Activated naive CD4-positive, alpha-beta T cell treated with anti-CD3 and anti-CD28 coated beads for 36 hours (primary cell): ENCODE data around the gene CHCHD5. TPM values are rescaled to one million over a fixed set of nuclear protein-coding genes. Genes with fewer than 3 reads are reported as not detected.
"Not testable (repeated sequence)": the region's sequence is repeated elsewhere in the genome, so short reads cannot be mapped to it uniquely, and the experiment has no call there.

ENCODE experiments used
- CTCF ChIA-PET: fragments of 350-600 bp; sonication (Branson Sonifier 250); formaldehyde crosslinking; loops from one replicate; lab custom pipeline; 2021; ENCODE audit warnings: antibody characterized with exemption; lab: Charles Lee
- DNase-seq: peaks from one replicate; pipeline ENCODE4 v3.0.0-alpha.2; 2020
- H3K27ac Mint-ChIP-seq: one replicate; pipeline ENCODE4 v1.8.0; 2021; ENCODE audit warnings: mild to moderate bottlenecking, mixed read lengths
- H3K27me3 Mint-ChIP-seq: one replicate; pipeline ENCODE4 v1.8.0; 2021; ENCODE audit warnings: low read depth, mixed read lengths
- H3K36me3 Mint-ChIP-seq: one replicate; pipeline ENCODE4 v1.8.0; 2021; ENCODE audit warnings: low read depth, mixed read lengths
- H3K4me1 Mint-ChIP-seq: one replicate; pipeline ENCODE4 v1.8.0; 2021; ENCODE audit warnings: low read depth, mixed read lengths
- H3K4me3 Mint-ChIP-seq: one replicate; pipeline ENCODE4 v1.8.0; 2021; ENCODE audit warnings: mild to moderate bottlenecking, moderate library complexity, mixed read lengths
- H3K9me3 Mint-ChIP-seq: one replicate; pipeline ENCODE4 v1.8.0; 2021; ENCODE audit warnings: mixed read lengths
- intact Hi-C: fragments of 100-400 bp; cut with micrococcal nuclease; formaldehyde crosslinking; loops from one replicate; pipeline ENCODE4 v1.15.1; 2023
- total RNA-seq, 2 experiments: library from RNA; stranded (reverse); gene quantifications; one replicate each; pipeline ENCODE4 v1.2.3, GENCODE V29; 2021

Gene CHCHD5
- 10 to 100 TPM; 40.3 to 43.5 TPM for total RNA-seq

- Mint-ChIP-seq H3K4me3 (peak within 1 kb of the TSS; percentile 98), H3K27ac (peak within 1 kb of the TSS; percentile 96), H3K27me3 (no peaks in the 10 kb centered on the region), H3K36me3 (peaks cover 11% of the 10 kb centered on the region), H3K4me1 (peaks cover 26% of the 10 kb centered on the region), H3K9me3 (no peaks in the 10 kb centered on the region)
- intact Hi-C loops: loop anchor here (1.0 to 2.0 kb wide), 10 partner anchors 40 to 700 kb away; partner anchors contain the start of genes ANAPC1, POLR1B, SLC20A1 and TMEM87B
- CTCF ChIA-PET: interaction anchor here (0.6 to 2.9 kb wide), 10 partner anchors 15 to 521 kb away, joined by 3 to 23 read pairs (median 3); no protein-coding TSS in a partner anchor
- peak; percentile 96 for DNase-seq
Measured at GRCh38 chr2:112584134-112584890, at the start of gene CHCHD5. Gene CHCHD5, plus strand, starts transcription at chr2:112584609. Its CDS starts 39 bp downstream, at chr2:112584648.

- H3K36me3 Mint-ChIP-seq: peaks cover 15% of the 10 kb centered on the region
- H3K4me3 Mint-ChIP-seq: no peak overlapping the region
- H3K4me1 Mint-ChIP-seq: no peaks in the 10 kb centered on the region
- H3K9me3 Mint-ChIP-seq: no peaks in the 10 kb centered on the region
- DNase-seq: no peak
- no peaks in the 10 kb centered on the region for H3K27me3 Mint-ChIP-seq
- H3K27ac Mint-ChIP-seq: no peak overlapping the region
- intact Hi-C loops: no loop called here
- CTCF ChIA-PET: no interaction called here
Measured at GRCh38 chr2:112534826-112535225, 49.6 kb upstream of the CHCHD5 start.

- H3K4me3 Mint-ChIP-seq, DNase-seq, CTCF ChIA-PET, intact Hi-C loops, H3K27me3 Mint-ChIP-seq, H3K9me3 Mint-ChIP-seq, H3K27ac Mint-ChIP-seq: not testable (repeated sequence)
- Mint-ChIP-seq H3K36me3 (peaks cover 10% of the 10 kb centered on the region), H3K4me1 (peaks cover 11% of the 10 kb centered on the region)
Measured at GRCh38 chr2:112536665-112537064, 47.7 kb upstream of the CHCHD5 start.

- no peaks in the 10 kb centered on the region for H3K9me3 Mint-ChIP-seq
- no peak for DNase-seq
- intact Hi-C loops: no loop called here
- peaks cover 2% of the 10 kb centered on the region for H3K36me3 Mint-ChIP-seq
- CTCF ChIA-PET: no interaction called here
- no peaks in the 10 kb centered on the region for H3K27me3 Mint-ChIP-seq
- H3K27ac Mint-ChIP-seq: no peak overlapping the region
- H3K4me1 Mint-ChIP-seq: peaks cover 11% of the 10 kb centered on the region
- H3K4me3 Mint-ChIP-seq: no peak overlapping the region
Measured at GRCh38 chr2:112539306-112539705, 45.1 kb upstream of the CHCHD5 start.

- Mint-ChIP-seq H3K36me3 (peaks cover 2% of the 10 kb centered on the region), H3K4me3 (no peak overlapping the region), H3K27ac (no peak overlapping the region), H3K4me1 (peaks cover 19% of the 10 kb centered on the region), H3K27me3 (no peaks in the 10 kb centered on the region), H3K9me3 (no peaks in the 10 kb centered on the region)
- no peak for DNase-seq
- CTCF ChIA-PET: no interaction called here
- intact Hi-C loops: loop anchor here (5.0 kb wide), 1 partner anchor 659 kb away; the partner anchor contains the start of gene ANAPC1
Measured at GRCh38 chr2:112540906-112541305, 43.5 kb upstream of the CHCHD5 start.

- CTCF ChIA-PET: no interaction called here
- no peaks in the 10 kb centered on the region for H3K9me3 Mint-ChIP-seq
Measured at GRCh38 chr2:112541315-112542122, 42.9 kb upstream of the CHCHD5 start.

GRCh38 chr2:112542123-112542983 lies 42.1 kb upstream of the CHCHD5 start, which contains the start of gene POLR1B:
Gene POLR1B, plus strand, starts transcription at chr2:112542465. Its CDS starts 30 bp downstream, at chr2:112542495.
- peak; percentile 82 for DNase-seq
- Mint-ChIP-seq H3K27ac (no peak within 1 kb of the TSS), H3K4me1 (peaks cover 19% of the 10 kb centered on the region), H3K9me3 (no peaks in the 10 kb centered on the region), H3K4me3 (no peak within 1 kb of the TSS), H3K27me3 (no peaks in the 10 kb centered on the region), H3K36me3 (peaks cover 2% of the 10 kb centered on the region)
- CTCF ChIA-PET: interaction anchor here (0.6 kb wide), 1 partner anchor 718 kb away, joined by 3 read pairs; no protein-coding TSS in a partner anchor
- intact Hi-C loops: loop anchor here (1.0 to 5.0 kb wide), 7 partner anchors 42 to 660 kb away; partner anchors contain the start of genes ANAPC1, CHCHD5, TMEM87B and ZC3H6

More at GRCh38 chr2:112541315-112542122, 42.9 kb upstream of the CHCHD5 start:
- Mint-ChIP-seq H3K4me3 (no peak overlapping the region), H3K4me1 (peaks cover 19% of the 10 kb centered on the region), H3K27me3 (no peaks in the 10 kb centered on the region), H3K27ac (no peak overlapping the region), H3K36me3 (peaks cover 2% of the 10 kb centered on the region)
- intact Hi-C loops: loop anchor here (1.0 to 5.0 kb wide), 7 partner anchors 43 to 659 kb away; partner anchors contain the start of genes ANAPC1, CHCHD5, TMEM87B and ZC3H6
- peak; percentile 41 for DNase-seq

GRCh38 chr2:112542984-112543661 lies 41.3 kb upstream of the CHCHD5 start:
- intact Hi-C loops: loop anchor here (1.0 to 5.0 kb wide), 8 partner anchors 41 to 661 kb away; partner anchors contain the start of genes ANAPC1, CHCHD5, TMEM87B and ZC3H6
- H3K4me1 Mint-ChIP-seq: peaks cover 19% of the 10 kb centered on the region
- no peaks in the 10 kb centered on the region for H3K27me3 Mint-ChIP-seq
- H3K4me3 Mint-ChIP-seq: no peak overlapping the region
- CTCF ChIA-PET: interaction anchor here (0.6 to 3.1 kb wide), 3 partner anchors 39 to 718 kb away, joined by 3 to 18 read pairs (median 7); no protein-coding TSS in a partner anchor
- H3K27ac Mint-ChIP-seq: no peak overlapping the region
- H3K9me3 Mint-ChIP-seq: no peaks in the 10 kb centered on the region
- peak; percentile 32 for DNase-seq
- H3K36me3 Mint-ChIP-seq: peaks cover 3% of the 10 kb centered on the region

- Mint-ChIP-seq H3K36me3 (peaks cover 24% of the 10 kb centered on the region), H3K9me3 (no peaks in the 10 kb centered on the region), H3K27ac (no peak overlapping the region)
Measured at GRCh38 chr2:112547333-112547732, 37.1 kb upstream of the CHCHD5 start.

GRCh38 chr2:112548980-112549379 lies 35.4 kb upstream of the CHCHD5 start:
- intact Hi-C loops: no loop called here

More at GRCh38 chr2:112547333-112547732, 37.1 kb upstream of the CHCHD5 start:
- Mint-ChIP-seq H3K4me3 (no peak overlapping the region), H3K27me3 (no peaks in the 10 kb centered on the region), H3K4me1 (peaks cover 15% of the 10 kb centered on the region)
- DNase-seq: no peak
- CTCF ChIA-PET: interaction anchor here (1.5 kb wide), 1 partner anchor 67 kb away, joined by 5 read pairs; no protein-coding TSS in a partner anchor
- intact Hi-C loops: no loop called here

GRCh38 chr2:112566104-112566503 lies 18.3 kb upstream of the CHCHD5 start:
- Mint-ChIP-seq H3K27me3 (no peaks in the 10 kb centered on the region), H3K4me1 (peaks cover 4% of the 10 kb centered on the region), H3K36me3 (peaks cover 58% of the 10 kb centered on the region), H3K27ac (no peak overlapping the region), H3K9me3 (no peaks in the 10 kb centered on the region), H3K4me3 (no peak overlapping the region)
- intact Hi-C loops: no loop called here
- DNase-seq: no peak
- CTCF ChIA-PET: no interaction called here

More at GRCh38 chr2:112548980-112549379, 35.4 kb upstream of the CHCHD5 start:
- no peak overlapping the region for H3K27ac Mint-ChIP-seq
- H3K36me3 Mint-ChIP-seq: peaks cover 36% of the 10 kb centered on the region
- H3K4me3 Mint-ChIP-seq: no peak overlapping the region
- H3K4me1 Mint-ChIP-seq: peaks cover 15% of the 10 kb centered on the region
- no peak for DNase-seq
- H3K27me3 Mint-ChIP-seq: no peaks in the 10 kb centered on the region
- H3K9me3 Mint-ChIP-seq: no peaks in the 10 kb centered on the region
- CTCF ChIA-PET: no interaction called here
